Endothelial cell of umbilical vein (primary cell): Measurements from ENCODE around the gene CALCA. TPM values are rescaled to one million over a fixed set of nuclear protein-coding genes. Genes with fewer than 3 reads are reported as not detected.

ENCODE experiments used
- BruUV-seq: library from RNA; stranded (reverse); fragments of 400-500 nt; replicated peaks from 2 replicates; lab custom pipeline; 2021; lab: Mats Ljungman, UMichigan
- CTCF ChIA-PET: fragments of 300-600, 350-600 bp; sonication (Branson Sonifier 250); formaldehyde crosslinking; loops from one replicate; lab custom pipeline; 2021; ENCODE audit warnings: antibody characterized with exemption, inconsistent platforms; lab: Charles Lee
- POLR2A ChIA-PET: fragments of 300-600, 350-600 bp; sonication (Branson Sonifier 250); formaldehyde crosslinking; loops from one replicate; lab custom pipeline; 2021; ENCODE audit warnings: antibody characterized with exemption, inconsistent platforms; lab: Charles Lee
- DNase-seq: peaks from one replicate; pipeline ENCODE4 v3.0.0-alpha.2; 2011; ENCODE audit warnings: low read depth, low spot score
- FAIRE-seq: peaks from 2 replicates; lab custom pipeline; 2011; peaks lifted over from hg19 to GRCh38; lab: Jason Lieb, UNC
- H2AFZ ChIP-seq: 2 replicates; pipeline ENCODE4 v1.6.0; 2012; ENCODE audit warnings: low read depth, low read length, control low read depth, inconsistent platforms
- H3K27ac ChIP-seq: 2 replicates; pipeline ENCODE4 v1.5.1; 2011; ENCODE audit warnings: low read depth, mild to moderate bottlenecking, control low read depth, low read length, moderate library complexity; ENCODE audit not compliant: insufficient read depth
- H3K27me3 ChIP-seq, 2 experiments: 2 replicates each; pipeline versions ENCODE4 v1.6.0 to v1.6.1; 2011; ENCODE audit warnings: low read length in 2 of 2, mixed read lengths in 1 of 2; ENCODE audit not compliant: control insufficient read depth in 2 of 2, insufficient read depth in 2 of 2
- H3K36me3 ChIP-seq, 2 experiments: 2 replicates in 1 of 2; 3 replicates in 1 of 2; pipeline ENCODE4 v1.5.1; 2011; ENCODE audit warnings: low read length in 2 of 2, mild to moderate bottlenecking in 1 of 2, moderate library complexity in 1 of 2; ENCODE audit not compliant: control insufficient read depth in 2 of 2, insufficient read depth in 2 of 2; ENCODE audit errors: extremely low read depth in 1 of 2
- H3K4me1 ChIP-seq: 3 replicates; pipeline ENCODE4 v1.5.1; 2011; ENCODE audit warnings: mild to moderate bottlenecking, low read length; ENCODE audit not compliant: control insufficient read depth, insufficient read depth; ENCODE audit errors: extremely low read depth
- H3K4me2 ChIP-seq: 2 replicates; pipeline ENCODE4 v1.6.1; 2011; ENCODE audit warnings: low read length, control low read depth, mixed read lengths; ENCODE audit not compliant: insufficient read depth
- H3K4me3 ChIP-seq, 3 experiments: fragments of 200-600 bp in 1 of 3; sonication (generic), shearing (Covaris generic) in 1 of 3; replicated peaks in 1 of 3; 2 replicates each; pipeline ENCODE4 v1.5.1; 2011 to 2016; ENCODE audit warnings: control low read depth in 3 of 3, low read length in 3 of 3, mild to moderate bottlenecking in 2 of 3, inconsistent platforms in 1 of 3, low read depth in 1 of 3, moderate library complexity in 1 of 3; ENCODE audit not compliant: insufficient read depth in 1 of 3
- H3K79me2 ChIP-seq: 2 replicates; pipeline ENCODE4 v1.6.0; 2012; ENCODE audit warnings: low read length, inconsistent platforms; ENCODE audit not compliant: control insufficient read depth, insufficient read depth
- H3K9ac ChIP-seq: replicated peaks from 2 replicates; pipeline ENCODE3; 2011; ENCODE audit warnings: low read length, control low read depth; ENCODE audit not compliant: insufficient read depth; ENCODE audit errors: extremely low read depth
- H3K9me1 ChIP-seq: replicated peaks from 3 replicates; pipeline ENCODE4 v1.6.0; 2011; ENCODE audit warnings: mild to moderate bottlenecking, low read length; ENCODE audit not compliant: control insufficient read depth, insufficient read depth; ENCODE audit errors: extremely low read depth
- H3K9me3 ChIP-seq: replicated peaks from 2 replicates; pipeline ENCODE4 v1.5.1; 2012; ENCODE audit warnings: low read length, inconsistent platforms; ENCODE audit not compliant: control insufficient read depth, insufficient read depth
- H4K20me1 ChIP-seq: replicated peaks from 2 replicates; pipeline ENCODE3; 2011; ENCODE audit warnings: mild to moderate bottlenecking, low read length; ENCODE audit not compliant: control insufficient read depth, insufficient read depth; ENCODE audit errors: extremely low read depth
- EZH2 ChIP-seq: IDR thresholded peaks from 2 replicates; pipeline ENCODE4 v1.6.1; 2012; ENCODE audit warnings: borderline replicate concordance, low read depth, mild to moderate bottlenecking, moderate library complexity, low read length, inconsistent platforms; ENCODE audit not compliant: severe bottlenecking
- FOS ChIP-seq: IDR thresholded peaks from 2 replicates; pipeline ENCODE4 v1.6.1; 2011; ENCODE audit warnings: mild to moderate bottlenecking, low read length, moderate library complexity, borderline replicate concordance; ENCODE audit not compliant: insufficient read depth
- GATA2 ChIP-seq: IDR thresholded peaks from 2 replicates; pipeline ENCODE4 v1.7.0; 2011; ENCODE audit warnings: low read depth, mild to moderate bottlenecking, moderate library complexity, mixed read lengths, low read length; ENCODE audit not compliant: insufficient read length, insufficient read depth
- JUN ChIP-seq: IDR thresholded peaks from 2 replicates; pipeline ENCODE4 v1.6.1; 2011; ENCODE audit warnings: borderline replicate concordance, low read depth; ENCODE audit not compliant: insufficient read length, insufficient read depth
- MYC ChIP-seq: IDR thresholded peaks from one replicate; pipeline ENCODE4 v1.6.1; 2011; ENCODE audit warnings: mild to moderate bottlenecking, low read depth, low read length
- POLR2A ChIP-seq: IDR thresholded peaks from 2 replicates; pipeline ENCODE4 v1.6.1; 2012; ENCODE audit warnings: low read depth, mild to moderate bottlenecking, control low read depth, low read length
- POLR2AphosphoS5 ChIP-seq: IDR thresholded peaks from 2 replicates; pipeline ENCODE4 v1.6.1; 2012; ENCODE audit warnings: low read depth, mild to moderate bottlenecking, control low read depth, low read length, moderate library complexity; ENCODE audit not compliant: insufficient read depth
- dilution Hi-C: fragments of 300-500 bp; cut with MboI; formaldehyde crosslinking; loops from one replicate; pipeline ENCODE4 v1.15.0; 2019; ENCODE audit warnings: low sequenced_read_pairs; ENCODE audit not compliant: extremely low pct_ligation_motif_present
- intact Hi-C: fragments of 100-400 bp; cut with micrococcal nuclease; formaldehyde crosslinking; loops from one replicate; pipeline ENCODE4 v1.10.0; 2022
- polyA plus RNA-seq, 4 experiments: library from polyadenylated mRNA; depleted of rRNA in 3 of 4; stranded (reverse) in 3 of 4; unstranded in 1 of 4; fragments of >200 nt; gene quantifications; 2 replicates each; pipeline versions ENCODE4 v1.2.1 to v1.2.3, GENCODE V29; 2011 to 2012; ENCODE audit warnings: missing spikeins in 1 of 4
- total RNA-seq: library from RNA; stranded (reverse); gene quantifications from 2 replicates; pipeline ENCODE4 v1.2.3, GENCODE V29; 2021
- TF ChIP-seq, protein P1 (sequence below), 2 donors: IDR thresholded peaks; 1 replicate in 1 of 2; 2 replicates in 1 of 2; pipeline ENCODE4 v1.5.1; 2011; ENCODE audit warnings: low read length in 2 of 2, mild to moderate bottlenecking in 2 of 2, moderate library complexity in 2 of 2, control low read depth in 1 of 2, inconsistent platforms in 1 of 2, low read depth in 1 of 2; ENCODE audit not compliant: insufficient read depth in 1 of 2; ENCODE audit errors: extremely low read depth in 1 of 2
- TF ChIP-seq, protein P2 (sequence below): IDR thresholded peaks from 2 replicates; pipeline ENCODE4 v1.6.1; 2011; ENCODE audit not compliant: insufficient read depth, insufficient read length

Gene CALCA
- total and polyA plus RNA-seq, 2 donors (not counting 3 experiments of a cell fraction or from before 2014, with no cell fraction given) = not detected

DNA sequence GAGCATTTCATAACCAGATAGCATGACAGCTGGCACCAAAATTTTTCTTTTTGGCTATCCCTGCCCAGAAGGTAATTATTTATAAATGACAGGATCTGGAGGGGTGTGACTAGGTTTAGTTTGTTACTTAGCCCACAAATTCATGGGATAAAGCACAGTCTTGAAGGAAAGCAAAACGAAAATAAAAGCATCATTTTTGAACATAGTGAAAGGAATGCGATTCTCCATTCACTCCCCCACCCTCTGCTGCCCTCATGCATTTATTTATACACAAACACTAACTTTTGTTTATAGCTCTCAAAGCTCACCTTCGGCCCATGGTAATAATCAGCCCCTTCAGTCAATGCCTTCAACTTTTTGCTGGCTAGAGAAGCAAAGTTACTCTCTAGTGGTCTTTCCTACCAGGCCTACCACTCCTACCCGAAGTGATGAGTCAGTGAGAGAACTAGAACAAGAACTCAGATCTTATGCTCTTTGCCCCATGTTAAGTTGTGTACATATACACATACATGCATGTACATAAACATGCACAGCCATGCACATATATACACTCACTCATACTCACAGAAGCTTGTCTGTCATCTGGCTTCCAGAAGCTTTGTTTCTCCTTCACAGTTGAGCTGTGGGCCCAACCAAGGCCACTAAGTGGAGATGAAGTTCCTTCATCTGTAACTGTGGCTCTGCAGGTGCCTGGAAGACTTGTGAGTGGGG is 22.6 kb downstream of the CALCA start:
- no peak overlapping the region for H3K27ac ChIP-seq
- H3K9me1 ChIP-seq = no peaks in the 10 kb centered on the region
- intact Hi-C loops (no loop called here), dilution Hi-C loops (no loop called here)
- no peak overlapping the region for H3K9ac ChIP-seq
- no TSS peak for BruUV-seq
- no peak for TF ChIP-seq MYC
- no peak for TF ChIP-seq POLR2A
- no peak for TF ChIP-seq GATA2
- TF ChIP-seq, protein P1, sequence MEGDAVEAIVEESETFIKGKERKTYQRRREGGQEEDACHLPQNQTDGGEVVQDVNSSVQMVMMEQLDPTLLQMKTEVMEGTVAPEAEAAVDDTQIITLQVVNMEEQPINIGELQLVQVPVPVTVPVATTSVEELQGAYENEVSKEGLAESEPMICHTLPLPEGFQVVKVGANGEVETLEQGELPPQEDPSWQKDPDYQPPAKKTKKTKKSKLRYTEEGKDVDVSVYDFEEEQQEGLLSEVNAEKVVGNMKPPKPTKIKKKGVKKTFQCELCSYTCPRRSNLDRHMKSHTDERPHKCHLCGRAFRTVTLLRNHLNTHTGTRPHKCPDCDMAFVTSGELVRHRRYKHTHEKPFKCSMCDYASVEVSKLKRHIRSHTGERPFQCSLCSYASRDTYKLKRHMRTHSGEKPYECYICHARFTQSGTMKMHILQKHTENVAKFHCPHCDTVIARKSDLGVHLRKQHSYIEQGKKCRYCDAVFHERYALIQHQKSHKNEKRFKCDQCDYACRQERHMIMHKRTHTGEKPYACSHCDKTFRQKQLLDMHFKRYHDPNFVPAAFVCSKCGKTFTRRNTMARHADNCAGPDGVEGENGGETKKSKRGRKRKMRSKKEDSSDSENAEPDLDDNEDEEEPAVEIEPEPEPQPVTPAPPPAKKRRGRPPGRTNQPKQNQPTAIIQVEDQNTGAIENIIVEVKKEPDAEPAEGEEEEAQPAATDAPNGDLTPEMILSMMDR (IDR thresholded peaks at IDR 0.05; ENCODE audit: extremely low read depth in 1 of 2, insufficient read depth in 1 of 2, low read depth in 1 of 2, low read length in 2 of 2) = no peak
- no peaks in the 10 kb centered on the region for H3K36me3 ChIP-seq
- no peak for DNase-seq
- H3K9me3 ChIP-seq = no peaks in the 10 kb centered on the region
- no peaks in the 10 kb centered on the region for H4K20me1 ChIP-seq
- POLR2A ChIA-PET = no interaction called here
- H3K4me2 ChIP-seq = no peak overlapping the region
- no peak for FAIRE-seq
- CTCF ChIA-PET = interaction anchor here (1.1 to 2.3 kb wide), 3 partner anchors 26 to 42 kb away, joined by 3 to 10 read pairs (median 4); no protein-coding TSS in a partner anchor
- peaks cover 0 to 3% of the 10 kb centered on the region in 2 experiments for H3K27me3 ChIP-seq
- no peak overlapping the region for H2AFZ ChIP-seq
- H3K4me3 ChIP-seq = no peak overlapping the region
- no peaks in the 10 kb centered on the region for H3K79me2 ChIP-seq
- no peaks in the 10 kb centered on the region for H3K4me1 ChIP-seq

DNA sequence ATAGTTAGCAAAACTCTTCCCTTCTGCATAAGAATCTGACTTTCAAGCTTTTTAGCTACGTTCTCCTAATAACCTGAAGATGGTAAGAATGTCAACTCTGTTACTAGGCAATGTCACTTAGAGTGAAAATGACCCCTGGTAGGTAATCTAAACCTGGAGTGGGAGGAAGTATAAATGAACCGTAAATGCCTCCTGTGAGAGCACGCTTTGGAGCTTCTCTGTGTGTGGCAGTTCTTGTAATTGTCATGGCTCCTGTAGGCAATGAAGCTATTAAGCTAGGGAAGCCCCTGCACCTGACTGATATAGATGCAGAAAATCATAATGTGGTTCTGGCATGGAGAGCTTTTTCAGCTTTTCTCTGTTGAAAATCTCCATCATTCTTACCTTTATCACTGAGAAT is 29.4 kb downstream of the CALCA start:
- H3K4me2 ChIP-seq = no peak overlapping the region
- FAIRE-seq (no peak), DNase-seq (no peak)
- POLR2A ChIA-PET = no interaction called here
- peaks cover 0 to 2% of the 10 kb centered on the region in 2 experiments for H3K27me3 ChIP-seq
- H3K4me3 ChIP-seq = no peak overlapping the region
- no peaks in the 10 kb centered on the region for H3K4me1 ChIP-seq
- dilution Hi-C loops = no loop called here
- H4K20me1 ChIP-seq = no peaks in the 10 kb centered on the region
- CTCF ChIA-PET = interaction anchor here (1.4 to 1.7 kb wide), 2 partner anchors 12 to 133 kb away, joined by 3 to 6 read pairs; no protein-coding TSS in a partner anchor
- H2AFZ ChIP-seq = no peak overlapping the region
- no peaks in the 10 kb centered on the region for H3K9me3 ChIP-seq
- H3K27ac ChIP-seq = no peak overlapping the region
- TF ChIP-seq MYC = no peak
- TF ChIP-seq GATA2 = no peak
- no peak for TF ChIP-seq FOS
- TF ChIP-seq EZH2 = no peak
- TF ChIP-seq JUN = no peak
- TF ChIP-seq, protein P1 (IDR thresholded peaks at IDR 0.05; ENCODE audit: extremely low read depth in 1 of 2, insufficient read depth in 1 of 2, low read depth in 1 of 2, low read length in 2 of 2) = no peak
- no peak for TF ChIP-seq POLR2AphosphoS5
- TF ChIP-seq, protein P2, sequence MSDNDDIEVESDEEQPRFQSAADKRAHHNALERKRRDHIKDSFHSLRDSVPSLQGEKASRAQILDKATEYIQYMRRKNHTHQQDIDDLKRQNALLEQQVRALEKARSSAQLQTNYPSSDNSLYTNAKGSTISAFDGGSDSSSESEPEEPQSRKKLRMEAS = no peak
- no peak for TF ChIP-seq POLR2A
- H3K36me3 ChIP-seq = no peaks in the 10 kb centered on the region
- H3K9me1 ChIP-seq = no peaks in the 10 kb centered on the region
- intact Hi-C loops = no loop called here
- H3K79me2 ChIP-seq = no peaks in the 10 kb centered on the region
- BruUV-seq = no TSS peak
- H3K9ac ChIP-seq = no peak overlapping the region
